AG08396 (cell line): ENCODE measurements around the gene OSBPL5.
"Not testable (repeated sequence)": the region's sequence is repeated elsewhere in the genome, so short reads cannot be mapped to it uniquely, and the experiment has no call there.

Experiments used
- DNase-seq: peaks from one replicate; pipeline ENCODE4 v3.0.0; 2012; ENCODE audit warnings: low spot score, mixed read lengths

OSBPL5 gene

GRCh38 chr11:3180869-3181268 lies 15.8 kb upstream of the OSBPL5 start:
- DNase-seq: no peak

GRCh38 chr11:3178349-3178748 lies 13.2 kb upstream of the OSBPL5 start:
- no peak for DNase-seq

GRCh38 chr11:3177931-3178330 lies 12.8 kb upstream of the OSBPL5 start:
- no peak for DNase-seq

- no peak for DNase-seq
Observed at GRCh38 chr11:3176487-3176886, 11.4 kb upstream of the OSBPL5 start.

GRCh38 chr11:3175194-3175593 lies 10.1 kb upstream of the OSBPL5 start:
- DNase-seq: no peak

- no peak for DNase-seq
Observed at GRCh38 chr11:3174387-3174786, 9.3 kb upstream of the OSBPL5 start.

GRCh38 chr11:3173795-3174194 lies 8.7 kb upstream of the OSBPL5 start:
- DNase-seq: no peak

- no peak for DNase-seq
Observed at GRCh38 chr11:3171931-3172560, 6.9 kb upstream of the OSBPL5 start.

GRCh38 chr11:3170756-3171650 lies 5.9 kb upstream of the OSBPL5 start:
- DNase-seq: no peak

- no peak for DNase-seq
Observed at GRCh38 chr11:3170044-3170755, 5.1 kb upstream of the OSBPL5 start.

GRCh38 chr11:3169255-3170043 lies 4.3 kb upstream of the OSBPL5 start:
- DNase-seq: peak; percentile 79

- DNase-seq: not testable (repeated sequence)
Observed at GRCh38 chr11:3168742-3169254, 3.7 kb upstream of the OSBPL5 start.

GRCh38 chr11:3167143-3168119 lies 2.3 kb upstream of the OSBPL5 start:
- DNase-seq: no peak

- DNase-seq: no peak
Observed at GRCh38 chr11:3166268-3167142, 1.4 kb upstream of the OSBPL5 start.

GRCh38 chr11:3165916-3166267 lies 782 bp upstream of the OSBPL5 start:
- no peak for DNase-seq

- peak; percentile 45 for DNase-seq
Observed at GRCh38 chr11:3164552-3165151, 458 bp downstream of the OSBPL5 start.

GRCh38 chr11:3164138-3164551 lies 965 bp downstream of the OSBPL5 start:
- DNase-seq: no peak

- DNase-seq: no peak
Observed at GRCh38 chr11:3163241-3163981, 1.7 kb downstream of the OSBPL5 start.
